ENCODE results near the gene TM4SF20. TPM values are rescaled to one million over a fixed set of nuclear protein-coding genes. Genes with fewer than 3 reads are reported as not detected.

Gene TM4SF20
- not detected in 2 replicates for total RNA-seq (2014; rRNA removed; shearing (Covaris generic))

GRCh38 chr2:227379095-227379494 lies at the start of gene TM4SF20:
Gene TM4SF20, minus strand, starts transcription at chr2:227379306. Its CDS starts 38 bp downstream, at chr2:227379268.
- no peak for DNase-seq (ENCODE audit: low read depth)

- DNase-seq (ENCODE audit: low read depth): no peak
Observed at GRCh38 chr2:227428731-227429285, 49.7 kb upstream of the TM4SF20 start.

- DNase-seq (ENCODE audit: low read depth): no peak
Observed at GRCh38 chr2:227423656-227424499, 44.8 kb upstream of the TM4SF20 start.

- no peak for DNase-seq (ENCODE audit: low read depth)
Observed at GRCh38 chr2:227420087-227421052, 41.3 kb upstream of the TM4SF20 start.

GRCh38 chr2:227416701-227417100 lies 37.6 kb upstream of the TM4SF20 start:
- no peak for DNase-seq (ENCODE audit: low read depth)

GRCh38 chr2:227415538-227416424 lies 36.7 kb upstream of the TM4SF20 start:
- DNase-seq (ENCODE audit: low read depth): peak; percentile 51

- DNase-seq (ENCODE audit: low read depth): no peak
Observed at GRCh38 chr2:227414846-227415245, 35.7 kb upstream of the TM4SF20 start.

- DNase-seq (ENCODE audit: low read depth): no peak
Observed at GRCh38 chr2:227413371-227413770, 34.3 kb upstream of the TM4SF20 start.

GRCh38 chr2:227412877-227413276 lies 33.8 kb upstream of the TM4SF20 start:
- DNase-seq (ENCODE audit: low read depth): no peak

- DNase-seq (ENCODE audit: low read depth): peak; percentile 59
Observed at GRCh38 chr2:227411990-227412350, 32.9 kb upstream of the TM4SF20 start.

GRCh38 chr2:227411320-227411989 lies 32.3 kb upstream of the TM4SF20 start:
- DNase-seq (ENCODE audit: low read depth): peak; percentile 47

GRCh38 chr2:227410191-227410590 lies 31.1 kb upstream of the TM4SF20 start:
- DNase-seq (ENCODE audit: low read depth): no peak

- no peak for DNase-seq (ENCODE audit: low read depth)
Observed at GRCh38 chr2:227407591-227408151, 28.6 kb upstream of the TM4SF20 start.

- DNase-seq (ENCODE audit: low read depth): peak; percentile 90
Observed at GRCh38 chr2:227406177-227407031, 27.3 kb upstream of the TM4SF20 start.

- no peak for DNase-seq (ENCODE audit: low read depth)
Observed at GRCh38 chr2:227404585-227405271, 25.6 kb upstream of the TM4SF20 start.

- no peak for DNase-seq (ENCODE audit: low read depth)
Observed at GRCh38 chr2:227402959-227403358, 23.9 kb upstream of the TM4SF20 start.

- no peak for DNase-seq (ENCODE audit: low read depth)
Observed at GRCh38 chr2:227402321-227402720, 23.2 kb upstream of the TM4SF20 start.

GRCh38 chr2:227401550-227401949 lies 22.4 kb upstream of the TM4SF20 start:
- no peak for DNase-seq (ENCODE audit: low read depth)

Measured in Daoy (cell line).